K562 (cell line): ENCODE data around the gene SHROOM3. TPM values are rescaled to one million over a fixed set of nuclear protein-coding genes. Genes with fewer than 3 reads are reported as not detected.
"Not testable (repeated sequence)": the region's sequence is repeated elsewhere in the genome, so short reads cannot be mapped to it uniquely, and the experiment has no call there.

Experiments
- ATAC-seq: fragments of 200-7000 bp; cut with Tn5 transposase; 3 replicates; pipeline ENCODE4 v1.9.1; 2020; ENCODE audit warnings: moderate library complexity
- BruUV-seq: library from RNA; stranded (reverse); fragments of 400-500 nt; replicated peaks from 2 replicates; lab custom pipeline; 2021; lab: Mats Ljungman, UMichigan
- CTCF ChIA-PET: fragments of 300-600 bp; formaldehyde crosslinking; extraction: SDS; loops from one replicate; lab custom pipeline; 2021; ENCODE audit warnings: low intra/inter-chr PET ratio; lab: Yijun Ruan, JAX
- POLR2A ChIA-PET: fragments of 300-600, 350-650 bp; sonication (Branson Sonifier 250); formaldehyde crosslinking; extraction: SDS; loops from one replicate; lab custom pipeline; 2021; ENCODE audit warnings: antibody characterized with exemption, inconsistent platforms; lab: Yijun Ruan, JAX
- DNase-seq, 4 experiments: peaks; one replicate each; pipeline versions ENCODE4 v3.0.0 to v3.0.0-alpha.2; 2011 to 2018; ENCODE audit warnings: low spot score in 3 of 4, mixed read lengths in 3 of 4; ENCODE audit errors: extremely low read depth in 1 of 4
- FAIRE-seq: peaks from 2 replicates; lab custom pipeline; 2011; peaks lifted over from hg19 to GRCh38; lab: Jason Lieb, UNC
- H2AFZ ChIP-seq: 2 replicates; pipeline ENCODE4 v1.6.0; 2011; ENCODE audit warnings: low read depth, low read length, control low read depth, inconsistent platforms
- H3K27ac ChIP-seq: fragments of 200-600 bp; 3 replicates; pipeline ENCODE4 v1.8.0; 2011; ENCODE audit warnings: low read depth, mild to moderate bottlenecking, control low read depth, inconsistent platforms, low read length, moderate library complexity, mixed read lengths; ENCODE audit errors: extremely low read depth
- H3K27me3 ChIP-seq, 2 experiments: fragments of 300-600 bp in 1 of 2; 2 replicates in 1 of 2; 3 replicates in 1 of 2; pipeline versions ENCODE4 v1.6.0 to v1.8.0; 2011; ENCODE audit warnings: inconsistent platforms in 2 of 2, low read length in 2 of 2, mild to moderate bottlenecking in 1 of 2, mixed read lengths in 1 of 2, moderate library complexity in 1 of 2; ENCODE audit not compliant: control insufficient read depth in 2 of 2, insufficient read depth in 2 of 2
- H3K36me3 ChIP-seq: fragments of 300-600 bp; 3 replicates; pipeline ENCODE4 v1.8.0; 2011; ENCODE audit warnings: mild to moderate bottlenecking, low read length, inconsistent platforms; ENCODE audit not compliant: control insufficient read depth, insufficient read depth
- H3K4me1 ChIP-seq, 2 experiments: fragments of 200-600 bp in 1 of 2; replicated peaks in 1 of 2; 2 replicates in 1 of 2; 3 replicates in 1 of 2; pipeline versions ENCODE4 v1.5.1 to v1.8.0; 2011; ENCODE audit warnings: inconsistent platforms in 2 of 2, low read length in 2 of 2, mild to moderate bottlenecking in 1 of 2, mixed read lengths in 1 of 2, moderate library complexity in 1 of 2; ENCODE audit not compliant: control insufficient read depth in 2 of 2, insufficient read depth in 2 of 2
- H3K4me2 ChIP-seq: 2 replicates; pipeline ENCODE4 v1.6.1; 2011; ENCODE audit warnings: low read length, control low read depth, inconsistent platforms, mixed read lengths; ENCODE audit not compliant: insufficient read depth
- H3K4me3 ChIP-seq: fragments of 200-600 bp; sonication (generic), shearing (Covaris generic); 2 replicates; pipeline ENCODE4 v1.5.1; 2016; ENCODE audit warnings: control low read depth, inconsistent platforms
- H3K79me2 ChIP-seq: fragments of 200-600 bp; 3 replicates; pipeline ENCODE4 v1.8.0; 2011; ENCODE audit warnings: low read length, inconsistent platforms; ENCODE audit not compliant: control insufficient read depth, insufficient read depth
- H3K9ac ChIP-seq, 2 experiments: 2 replicates each; pipeline versions ENCODE4 v1.6.0 to v1.6.1; 2011; ENCODE audit warnings: low read depth in 2 of 2, low read length in 2 of 2, control low read depth in 1 of 2, inconsistent platforms in 1 of 2, mild to moderate bottlenecking in 1 of 2, mixed read lengths in 1 of 2; ENCODE audit not compliant: insufficient read depth in 1 of 2
- H3K9me1 ChIP-seq: one replicate; pipeline ENCODE4 v1.6.0; 2011; ENCODE audit warnings: inconsistent platforms, mild to moderate bottlenecking, low read length, moderate library complexity; ENCODE audit not compliant: control insufficient read depth, insufficient read depth
- H3K9me3 ChIP-seq: replicated peaks from 2 replicates; pipeline ENCODE4 v1.5.1; 2011; ENCODE audit warnings: low read depth, low read length, inconsistent platforms; ENCODE audit not compliant: control insufficient read depth, insufficient read depth
- H4K20me1 ChIP-seq: replicated peaks from 2 replicates; pipeline ENCODE4 v1.6.1; 2011; ENCODE audit warnings: low read length, inconsistent platforms, mixed read lengths; ENCODE audit not compliant: control insufficient read depth, insufficient read depth
- ATF3 ChIP-seq, 2 experiments: fragments of 450-650 bp in 1 of 2; sonication (generic) in 1 of 2; formaldehyde crosslinking in 1 of 2; IDR thresholded peaks in 1 of 2; conservative IDR thresholded peaks in 1 of 2; 2 replicates each; pipeline versions ENCODE4 v1.6.1 to v1.8.1; 2016 to 2023; ENCODE audit warnings: mild to moderate bottlenecking in 2 of 2, moderate library complexity in 2 of 2, inconsistent platforms in 1 of 2, missing genetic modification reagents in 1 of 2
- THRB ChIP-seq: fragments of 450-650 bp; formaldehyde crosslinking; conservative IDR thresholded peaks from 2 replicates; pipeline ENCODE4 v1.4.0; 2022; ENCODE audit warnings: mild to moderate bottlenecking, missing genetic modification characterization
- ZFP36 ChIP-seq: fragments of 150-350 bp; IDR thresholded peaks from 2 replicates; pipeline ENCODE4 v1.6.1; 2018; ENCODE audit warnings: low read length, low read depth; ENCODE audit not compliant: partially characterized antibody
- WGBS: fragments of 100-300 bp; shearing (Covaris generic); methylation state at CpG from one replicate; pipeline ENCODE4 v1.1.6; 2016; ENCODE audit warnings: low coverage, mixed read lengths; ENCODE audit not compliant: insufficient coverage; ENCODE audit errors: missing lambda C conversion rate; 5-methylcytosine and 5-hydroxymethylcytosine counted together
- in situ Hi-C: fragments of 300-500 bp; cut with MboI; formaldehyde crosslinking; loops from 4 replicates; pipeline ENCODE4 v1.15.0; 2018; ENCODE audit warnings: inconsistent platforms, mixed read lengths
- intact Hi-C: fragments of 100-400 bp; cut with micrococcal nuclease; formaldehyde crosslinking; loops from 2 replicates; pipeline ENCODE4 v1.14.2; 2022
- polyA plus RNA-seq, 8 experiments: library from polyadenylated mRNA; depleted of rRNA in 4 of 8; stranded (reverse) in 5 of 8; unstranded in 3 of 8; fragments of >200 nt; fragmentation: Nextera tagmentation in 2 of 8; fragmentation: Illumina TruSeq in 1 of 8; extraction: Ambion mirVana in 2 of 8; extraction: Trizol in 1 of 8; gene quantifications; 2 replicates each; pipeline versions ENCODE4 v1.2.1 to v1.2.3, GENCODE V29; 2011 to 2014; ENCODE audit warnings: inconsistent platforms in 1 of 8, missing spikeins in 1 of 8
- total RNA-seq, 7 experiments: library from RNA; depleted of rRNA in 6 of 7; stranded (reverse); fragments of >200 nt in 6 of 7; fragmentation: Illumina TruSeq in 2 of 7; extraction: Trizol in 2 of 7; gene quantifications; 2 replicates each; pipeline versions ENCODE4 v1.2.1 to v1.2.3, GENCODE V29; 2011 to 2021; ENCODE audit warnings: low replicate concordance in 1 of 7

Gene SHROOM3
- total and polyA plus RNA-seq, 9 of the 15 experiments (the other 6 are each of a cell fraction or from before 2014, with no cell fraction given), result 0.01 to 0.07 TPM; not detected in 7

- no peak for TF ChIP-seq THRB
Measured at GRCh38 chr4:76453232-76453631, 18.2 kb downstream of the SHROOM3 start (continued).

- H3K27ac ChIP-seq, H3K4me2 ChIP-seq, H2AFZ ChIP-seq, POLR2A ChIA-PET, H3K9me1 ChIP-seq, H3K36me3 ChIP-seq, ATAC-seq, BruUV-seq, FAIRE-seq, in situ Hi-C loops, H3K9me3 ChIP-seq, H3K9ac ChIP-seq, intact Hi-C loops, H3K4me3 ChIP-seq, H3K4me1 ChIP-seq, H3K27me3 ChIP-seq, DNase-seq, H3K79me2 ChIP-seq, H4K20me1 ChIP-seq, CTCF ChIA-PET: not testable (repeated sequence)
- WGBS, result 8% methylated on average over 6 of the region's 6 CpGs
Measured at GRCh38 chr4:76454073-76454472, 19.0 kb downstream of the SHROOM3 start.

GRCh38 chr4:76457885-76458284 lies 22.9 kb downstream of the SHROOM3 start:
- BruUV-seq, result no TSS peak
- H3K4me3 ChIP-seq, result no peak overlapping the region
- H3K9me3 ChIP-seq, result no peaks in the 10 kb centered on the region
- in situ Hi-C loops (no loop called here), intact Hi-C loops (no loop called here)
- FAIRE-seq, result no peak
- 36% methylated on average over 7 of the region's 7 CpGs for WGBS
- TF ChIP-seq ATF3 (IDR thresholded peaks at IDR 0.05) (peak; percentile 58), ATF3 (CRISPR knock-in tag; conservative IDR thresholded peaks at IDR 0.05) (no peak), ZFP36 (no peak)
- ChIA-PET CTCF (no interaction called here), POLR2A (no interaction called here)
- peak in 1 of 4 experiments; percentile 8 for DNase-seq
- no peak for ATAC-seq
- H3K4me1 ChIP-seq, result peaks cover 0 to 3% of the 10 kb centered on the region in 2 experiments; a peak in 1 of 5 replicates
- H3K27me3 ChIP-seq, result no peaks in the 10 kb centered on the region; a peak in 1 of 5 replicates
- no peak overlapping the region for H3K9ac ChIP-seq
- no peak overlapping the region for H3K4me2 ChIP-seq
- H3K9me1 ChIP-seq, result no peaks in the 10 kb centered on the region
- H3K79me2 ChIP-seq, result no peaks in the 10 kb centered on the region
- no peaks in the 10 kb centered on the region for H3K36me3 ChIP-seq
- H4K20me1 ChIP-seq, result no peaks in the 10 kb centered on the region
- H2AFZ ChIP-seq, result no peak overlapping the region
- no peak overlapping the region for H3K27ac ChIP-seq
